GM19372 (cell line): ENCODE results near the gene SYT4.

Experiments
- ATAC-seq: cut with Tn5 transposase; IDR thresholded peaks from one replicate; pipeline ENCODE4 v1.9.1; 2021; ENCODE audit warnings: mild to moderate bottlenecking, low read depth, moderate library complexity; ENCODE audit not compliant: unreplicated experiment

SYT4 gene

DNA sequence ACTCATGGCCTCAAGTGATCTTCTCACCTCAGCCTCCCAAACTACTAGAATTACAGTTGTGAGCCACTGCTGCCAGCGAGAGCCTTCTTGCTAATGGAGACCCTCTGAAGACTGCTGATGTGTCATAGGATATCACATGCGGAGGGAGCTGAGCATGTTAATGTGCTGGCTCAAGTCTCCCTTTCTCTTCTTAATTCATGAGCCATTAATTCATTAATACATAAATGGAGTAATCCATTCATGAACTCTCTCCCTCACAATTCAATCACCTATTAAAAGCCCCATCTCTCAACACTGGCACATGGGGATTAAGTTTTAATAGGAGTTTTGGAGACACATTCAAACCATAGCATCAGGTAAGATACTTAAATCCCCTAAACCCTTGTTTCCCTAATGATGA lies 54.8 kb downstream of the SYT4 start:
- no peak for ATAC-seq

DNA sequence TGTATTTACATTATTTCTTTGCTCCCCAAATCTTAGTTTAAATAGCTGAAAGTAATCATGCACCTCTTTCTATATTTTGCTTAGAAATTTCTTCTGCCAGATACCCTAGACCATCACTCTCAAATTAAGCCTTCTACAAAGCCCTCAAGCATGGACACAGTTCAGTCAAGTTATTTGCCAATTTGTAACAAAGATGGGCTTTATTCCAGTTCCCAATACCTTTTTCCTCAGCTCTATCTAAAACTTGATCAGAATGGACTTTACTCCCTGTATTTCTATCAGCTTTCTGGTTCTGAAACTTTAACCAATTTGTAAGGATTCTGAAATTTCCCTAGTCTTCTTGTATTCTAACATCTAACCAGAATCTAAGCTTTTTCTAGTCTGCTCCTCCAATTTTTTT lies 56.6 kb downstream of the SYT4 start:
- ATAC-seq: no peak
